Mucosa of gallbladder (tissue), 1 donor: Measurements from ENCODE around the gene NXPE3. TPM values are rescaled to one million over a fixed set of nuclear protein-coding genes. Genes with fewer than 3 reads are reported as not detected.
"Not testable (repeated sequence)": the region's sequence is repeated elsewhere in the genome, so short reads cannot be mapped to it uniquely, and the experiment has no call there.

Experiments used
- DNase-seq: peaks from one replicate; pipeline ENCODE4 v3.0.0-alpha.2; 2020; ENCODE audit warnings: low spot score
- total RNA-seq: library from RNA; stranded (reverse); gene quantifications from one replicate; pipeline ENCODE4 v1.2.1, GENCODE V29; 2021
- donor health status: DM: no; HTN: no; CAD: no.

The NXPE3 gene
- total RNA-seq = 13.2 TPM

DNA sequence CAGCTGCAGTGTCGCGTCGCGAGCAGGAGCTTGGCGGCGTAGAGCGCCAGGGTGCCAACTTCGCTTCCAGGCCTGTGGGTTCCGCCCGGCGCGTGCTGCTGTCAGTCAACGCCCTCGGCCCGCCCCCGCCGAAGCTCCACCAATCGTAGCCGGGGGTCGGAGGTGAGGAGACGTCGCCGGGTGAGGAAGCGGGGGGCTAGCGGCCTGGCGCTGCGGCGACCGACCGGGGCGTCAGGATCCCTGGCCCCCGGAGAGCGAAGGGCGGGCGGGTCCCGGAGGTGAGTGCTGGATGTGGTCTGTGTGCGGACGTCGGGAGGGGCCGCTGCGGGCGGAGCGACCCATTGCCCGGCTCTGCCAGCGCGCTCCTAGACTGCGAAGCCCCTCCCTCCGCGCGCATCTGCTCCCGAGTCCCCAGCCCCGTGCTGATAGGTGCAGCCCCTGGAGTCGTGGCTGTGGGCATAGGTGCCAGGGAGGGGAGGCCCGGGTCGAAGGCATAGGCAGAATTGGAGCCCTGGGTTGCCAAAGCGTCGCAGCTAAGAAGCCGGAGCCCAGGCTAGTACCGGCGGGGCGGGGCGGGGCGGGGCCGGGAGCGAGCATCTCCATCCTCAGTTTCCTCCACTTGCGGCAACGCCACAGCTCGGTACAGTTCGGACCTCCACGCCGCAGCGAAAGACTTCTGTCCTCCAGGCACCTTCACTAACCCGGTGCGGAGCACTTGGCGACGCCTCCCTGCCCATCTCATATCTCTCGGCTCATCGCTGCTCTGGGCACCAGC is at the start of gene NXPE3:
Gene NXPE3, plus strand, starts transcription at position 165 of the 775 bp plus-strand sequence. CDS start 6,386 bp downstream, outside the sequence.
- DNase-seq = peak; percentile 92

DNA sequence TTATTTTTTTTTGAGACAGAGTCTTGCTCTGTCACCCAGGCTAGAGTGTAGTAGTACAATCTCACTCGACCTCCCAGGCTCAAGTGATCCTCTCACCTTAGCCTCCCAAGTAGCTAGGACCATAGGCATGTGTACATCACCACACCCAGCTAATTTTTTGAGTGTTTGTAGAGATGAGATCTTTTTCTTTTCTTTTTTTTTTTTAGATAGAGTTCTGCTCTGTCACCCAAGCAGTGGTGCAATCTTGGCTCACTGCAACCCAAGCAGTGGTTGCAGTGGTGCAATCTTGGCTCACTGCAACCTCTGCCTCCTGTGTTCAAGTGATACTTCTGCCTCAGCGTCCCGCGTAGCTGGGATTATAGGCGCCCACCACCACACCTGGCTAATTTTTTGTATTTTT is 49.4 kb upstream of the NXPE3 start:
- no peak for DNase-seq

DNA sequence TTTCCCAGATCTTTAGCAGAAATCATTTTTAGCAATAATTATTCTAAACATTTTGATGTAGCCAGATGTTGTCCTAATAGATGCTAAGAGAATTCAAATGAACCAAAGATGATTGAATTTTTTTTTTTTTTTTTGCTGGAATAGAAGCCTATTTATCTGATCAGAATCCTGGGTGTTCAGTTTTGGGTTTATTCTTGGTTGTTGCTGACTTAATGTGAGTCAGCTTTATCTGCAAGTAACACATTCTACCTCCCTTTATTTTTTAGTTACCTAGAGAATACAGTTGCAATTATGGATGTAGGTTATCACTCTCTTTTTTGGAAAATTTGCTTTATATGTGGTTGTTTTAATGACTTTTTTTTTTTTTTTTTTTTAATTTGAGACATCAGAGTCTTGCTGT is 48.2 kb upstream of the NXPE3 start:
- no peak for DNase-seq

DNA sequence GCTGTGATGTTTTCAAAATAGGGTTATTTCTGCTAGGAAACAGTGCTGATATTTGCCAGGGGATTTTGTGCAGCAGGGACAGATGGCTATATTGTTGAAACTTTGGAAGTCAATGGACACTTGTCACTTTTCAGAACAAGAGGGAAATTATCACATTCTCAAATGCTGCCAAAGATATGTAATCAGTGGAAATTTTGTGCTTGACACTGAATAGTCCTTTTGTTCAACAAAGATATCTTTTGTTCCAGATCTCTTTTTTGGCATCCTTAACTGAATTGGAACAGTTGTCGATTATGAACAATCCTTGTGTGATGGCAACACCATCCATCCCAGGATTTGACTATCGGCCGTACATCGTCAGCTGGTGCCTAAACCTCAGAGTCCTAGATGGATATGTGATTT is 46.8 kb upstream of the NXPE3 start:
- no peak for DNase-seq

DNA sequence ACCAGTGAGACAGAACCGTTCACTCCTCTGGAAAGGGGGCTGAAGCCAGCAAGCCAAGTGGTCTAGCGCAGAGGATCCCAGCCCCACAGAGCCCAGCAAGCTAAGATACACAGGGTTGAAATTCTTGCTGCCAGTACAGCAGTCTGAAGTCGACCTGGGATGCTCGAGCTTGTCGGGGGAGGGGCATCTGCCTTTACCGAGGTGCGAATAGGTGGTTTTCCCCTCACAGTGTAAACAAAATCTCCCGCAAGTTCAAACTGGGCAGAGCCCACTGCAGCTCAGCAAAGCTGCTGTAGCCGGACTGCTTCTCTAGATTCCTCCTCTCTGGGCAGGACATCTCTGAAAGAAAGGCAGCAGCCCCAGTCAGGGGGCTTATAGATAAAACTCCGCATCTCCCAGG is 43.2 kb upstream of the NXPE3 start:
- no peak for DNase-seq

DNA sequence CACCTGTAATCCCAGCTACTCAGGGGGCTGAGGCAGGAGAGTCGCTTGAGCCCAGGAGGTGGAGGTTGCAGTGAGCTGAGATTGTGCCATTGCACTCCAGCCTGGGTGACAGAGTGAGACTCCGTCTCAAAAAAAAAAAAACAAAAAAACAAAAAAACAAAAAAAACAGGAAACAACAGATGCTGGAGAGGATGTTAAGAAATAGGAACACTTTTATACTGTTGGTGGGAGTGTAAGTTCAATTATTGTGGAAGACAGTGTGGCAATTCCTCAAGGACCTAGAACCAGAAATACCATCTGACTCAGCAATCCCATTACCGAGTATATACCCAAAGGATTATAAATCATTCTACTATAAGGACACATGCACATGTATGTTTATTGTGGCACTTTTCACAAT is 37.1 kb upstream of the NXPE3 start:
- not testable (repeated sequence) for DNase-seq

DNA sequence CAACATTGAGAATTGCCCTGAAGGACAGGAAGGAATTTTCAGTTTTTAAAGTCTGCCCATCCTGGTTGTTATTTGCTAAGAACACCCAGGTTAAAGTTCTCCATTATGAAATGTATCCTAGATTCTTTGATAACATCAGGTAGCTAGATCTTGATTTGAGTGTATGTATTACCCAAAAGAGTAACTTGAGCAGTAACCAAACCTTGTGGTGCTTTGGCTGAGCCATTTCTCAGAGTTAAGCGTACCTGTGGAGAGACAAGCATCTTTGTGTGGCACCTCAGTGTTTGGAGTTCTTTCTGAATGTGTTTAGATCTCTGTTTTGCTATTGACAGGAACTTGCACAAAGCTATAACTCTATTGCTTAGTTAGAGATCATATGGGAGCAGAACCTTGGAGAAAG is 34.2 kb upstream of the NXPE3 start:
- no peak for DNase-seq

DNA sequence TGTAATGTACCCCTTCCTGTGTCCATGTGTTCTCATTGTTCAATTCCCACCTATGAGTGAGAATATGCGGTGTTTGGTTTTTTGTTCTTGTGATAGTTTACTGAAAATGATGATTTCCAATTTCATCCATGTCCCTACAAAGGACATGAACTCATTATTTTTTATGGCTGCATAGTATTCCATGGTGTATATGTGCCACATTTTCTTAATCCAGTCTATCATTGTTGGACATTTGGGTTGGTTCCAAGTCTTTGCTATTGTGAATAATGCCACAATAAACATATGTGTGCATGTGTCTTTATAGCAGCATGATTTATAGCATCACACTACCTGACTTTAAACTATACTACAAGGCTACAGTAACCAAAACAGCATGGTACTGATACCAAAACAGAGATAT is 33.1 kb upstream of the NXPE3 start:
- not testable (repeated sequence) for DNase-seq

DNA sequence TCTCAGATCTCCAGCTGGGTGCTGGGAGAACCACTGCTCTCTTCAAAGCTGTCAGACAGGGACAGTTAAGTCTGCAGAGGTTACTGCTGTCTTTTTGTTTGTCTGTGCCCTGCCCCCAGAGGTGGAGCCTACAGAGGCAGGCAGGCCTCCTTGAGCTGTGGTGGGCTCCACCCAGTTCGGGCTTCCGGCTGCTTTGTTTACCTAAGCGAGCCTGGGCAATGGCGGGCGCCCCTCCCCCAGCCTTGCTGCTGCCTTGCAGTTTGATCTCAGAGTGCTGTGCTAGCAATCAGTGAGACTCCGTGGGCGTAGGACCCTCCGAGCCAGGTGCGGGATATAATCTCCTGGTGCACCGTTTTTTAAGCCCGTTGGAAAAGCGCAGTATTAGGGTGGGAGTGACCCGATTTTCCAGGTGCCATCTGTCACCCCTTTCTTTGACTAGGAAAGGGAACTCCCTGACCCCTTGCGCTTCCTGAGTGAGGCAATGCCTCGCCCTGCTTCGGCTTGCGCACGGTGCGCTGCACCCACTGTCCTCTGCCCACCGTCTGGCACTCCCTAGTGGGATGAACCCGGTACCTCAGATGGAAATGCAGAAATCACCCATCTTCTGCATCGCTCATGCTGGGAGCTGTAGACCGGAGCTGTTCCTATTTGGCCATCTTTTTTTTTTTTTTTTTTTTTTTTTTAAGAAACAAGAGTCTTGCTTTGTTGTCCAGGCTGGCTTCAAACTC is 25.5 kb upstream of the NXPE3 start:
- DNase-seq = not testable (repeated sequence)

DNA sequence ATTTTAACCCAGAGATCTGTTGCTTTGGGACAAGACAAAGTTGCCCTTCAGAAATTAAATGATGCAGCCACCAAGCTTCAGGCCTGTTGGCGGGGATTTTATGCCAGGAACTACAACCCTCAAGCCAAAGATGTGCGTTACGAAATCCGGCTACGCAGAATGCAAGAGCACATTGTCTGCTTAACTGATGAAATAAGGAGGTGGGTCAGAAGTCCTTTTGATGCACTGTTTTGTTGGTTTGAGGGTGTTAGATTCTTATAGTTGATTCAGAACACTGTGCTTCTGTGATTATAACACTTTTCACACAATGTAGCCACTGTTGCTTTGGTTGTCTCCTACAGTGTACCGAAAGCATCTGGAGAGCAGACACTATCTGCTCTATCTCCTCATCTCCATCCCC is 20.8 kb upstream of the NXPE3 start:
- no peak for DNase-seq

DNA sequence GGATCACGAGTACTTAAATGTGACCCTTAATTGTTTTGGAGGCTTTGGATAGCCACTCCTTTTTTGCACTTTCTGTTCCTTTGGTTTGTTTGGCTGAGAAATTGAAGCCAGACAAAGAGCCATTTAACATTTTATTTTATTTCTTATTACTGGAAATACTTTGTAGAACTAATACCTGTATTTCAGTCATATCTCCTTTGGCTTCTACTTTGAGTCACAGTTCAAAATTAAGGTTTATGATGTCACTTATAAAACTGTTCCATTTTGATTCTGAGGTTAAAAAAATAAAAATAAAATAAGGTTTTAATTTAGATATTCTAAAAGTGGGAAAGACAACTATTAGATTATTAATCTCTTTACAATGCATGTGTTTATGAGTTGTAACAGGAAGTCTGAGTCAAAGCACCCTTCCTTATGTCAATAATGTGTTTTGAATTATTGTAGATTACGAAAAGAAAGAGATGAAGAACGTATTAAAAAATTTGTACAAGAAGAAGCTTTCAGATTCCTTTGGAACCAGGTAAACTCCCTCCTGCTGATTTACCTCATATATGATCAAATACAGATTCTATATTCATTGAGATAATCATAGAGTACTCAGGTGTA is 16.9 kb upstream of the NXPE3 start:
- DNase-seq = no peak

DNA sequence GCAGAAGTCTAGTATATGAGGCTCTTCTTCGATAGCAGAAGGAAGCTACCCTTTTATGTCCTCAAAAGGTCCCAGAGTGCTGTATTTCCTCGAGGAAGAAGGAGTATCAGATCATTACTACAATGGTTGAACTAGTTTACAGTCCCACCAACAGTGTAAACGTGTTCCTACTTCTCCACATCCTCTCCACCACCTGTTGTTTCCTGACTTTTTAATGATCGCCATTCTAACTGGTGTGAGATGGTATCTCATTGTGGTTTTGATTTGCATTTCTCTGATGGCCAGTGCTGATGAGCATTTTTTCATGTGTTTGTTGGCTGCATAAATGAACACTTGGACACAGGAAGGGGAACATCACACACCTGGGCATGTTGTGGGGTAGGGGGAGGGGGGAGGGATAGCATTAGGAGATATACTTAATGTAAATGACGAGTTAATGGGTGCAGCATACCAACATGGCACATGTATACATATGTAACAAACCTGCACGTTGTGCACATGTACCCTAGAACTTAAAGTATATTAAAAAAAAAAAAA is 1.2 kb upstream of the NXPE3 start:
- not testable (repeated sequence) for DNase-seq

DNA sequence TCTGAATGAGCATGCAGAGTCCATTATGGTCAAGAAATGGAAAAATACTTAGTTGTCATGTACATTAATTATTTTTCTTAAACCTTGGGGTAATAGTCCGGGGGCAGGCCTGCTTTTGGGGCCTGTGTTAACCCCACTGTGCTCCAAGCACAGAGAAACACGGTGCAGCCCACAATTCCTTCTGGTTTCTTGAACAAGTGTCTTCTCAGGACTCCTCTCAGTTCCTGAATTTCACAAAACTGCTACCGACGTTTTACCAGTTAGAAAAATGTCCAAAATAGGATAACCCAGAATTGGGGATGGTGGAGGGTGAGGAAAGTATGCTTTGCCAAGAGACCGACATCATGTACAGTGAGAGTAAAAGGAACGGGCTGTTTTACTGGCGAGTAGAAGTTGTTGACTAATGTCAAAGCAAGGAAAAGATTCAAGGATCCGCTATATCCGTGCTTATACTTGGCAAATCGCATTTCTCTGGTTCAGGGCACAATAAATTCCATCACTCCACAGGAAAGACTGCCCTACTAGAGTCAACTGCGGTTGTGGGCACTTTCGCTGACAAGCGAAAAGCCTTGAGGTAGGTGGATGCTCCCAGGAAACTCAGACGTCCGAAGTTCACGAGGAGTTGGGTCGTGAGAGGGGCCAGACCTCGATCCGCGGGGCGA is 495 bp upstream of the NXPE3 start:
- no peak for DNase-seq

DNA sequence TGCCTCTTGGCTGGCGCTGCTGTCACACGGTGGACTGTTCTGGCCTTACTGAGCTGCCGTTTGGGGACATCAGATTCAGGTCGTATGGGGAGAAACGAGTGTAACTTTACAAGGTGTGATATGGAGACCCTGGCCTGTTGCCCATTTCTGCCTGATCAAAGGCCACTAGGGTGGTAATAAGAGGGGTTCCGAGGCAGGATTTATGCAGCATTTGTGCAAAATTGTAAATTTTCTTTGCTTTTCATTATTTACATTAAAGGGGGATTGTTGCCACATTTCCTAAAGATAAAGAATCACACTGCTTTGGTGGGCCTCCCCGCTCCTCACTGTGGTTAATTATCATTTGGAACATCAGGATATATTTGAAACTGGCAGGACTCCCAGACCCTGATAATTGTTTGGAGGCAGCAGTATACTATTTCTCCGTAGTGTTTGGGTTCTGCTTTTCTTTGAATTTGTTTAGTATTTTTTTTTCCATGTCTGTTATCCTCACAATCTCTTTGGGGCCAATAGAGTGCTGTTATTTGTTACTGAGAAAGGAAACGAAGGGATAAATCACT is 891 bp downstream of the NXPE3 start:
- no peak for DNase-seq

DNA sequence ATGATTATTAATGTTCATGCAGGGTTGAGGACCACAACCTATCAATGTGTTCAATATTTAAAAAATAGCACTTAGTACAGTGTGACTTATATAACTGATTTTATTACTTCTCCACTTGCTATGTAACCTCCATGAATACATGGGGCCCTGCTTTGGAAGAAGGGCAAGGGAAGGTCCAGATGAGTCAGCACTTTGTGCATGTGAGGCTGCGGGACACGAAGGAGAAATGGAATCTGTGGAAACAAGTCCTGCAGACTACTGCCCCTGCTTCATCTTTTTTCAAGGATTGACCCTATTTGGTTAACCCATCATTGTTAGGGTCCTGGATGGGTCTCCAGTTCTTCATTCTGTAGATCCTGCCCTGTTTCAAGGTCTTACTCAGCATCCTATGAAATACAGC is 1.6 kb downstream of the NXPE3 start:
- no peak for DNase-seq

DNA sequence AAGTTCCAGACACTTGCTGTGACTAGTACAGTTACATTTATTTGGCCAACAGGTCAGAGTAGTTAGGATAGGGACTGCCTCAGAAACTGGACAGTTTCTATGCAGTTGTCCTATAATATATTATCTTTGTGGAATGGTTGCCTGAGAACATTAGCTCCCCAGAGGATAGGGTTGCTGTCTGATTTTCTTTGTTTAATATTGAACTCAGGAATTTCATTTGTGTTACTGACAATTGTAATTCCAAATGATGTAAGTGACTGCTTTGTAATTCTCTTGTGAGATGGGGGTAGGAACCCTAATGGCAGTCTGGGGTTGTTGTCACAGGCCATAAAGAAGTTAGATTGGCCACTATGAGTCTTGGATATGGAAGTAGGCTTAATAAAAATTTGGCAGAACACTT is 2.2 kb downstream of the NXPE3 start:
- DNase-seq = no peak

DNA sequence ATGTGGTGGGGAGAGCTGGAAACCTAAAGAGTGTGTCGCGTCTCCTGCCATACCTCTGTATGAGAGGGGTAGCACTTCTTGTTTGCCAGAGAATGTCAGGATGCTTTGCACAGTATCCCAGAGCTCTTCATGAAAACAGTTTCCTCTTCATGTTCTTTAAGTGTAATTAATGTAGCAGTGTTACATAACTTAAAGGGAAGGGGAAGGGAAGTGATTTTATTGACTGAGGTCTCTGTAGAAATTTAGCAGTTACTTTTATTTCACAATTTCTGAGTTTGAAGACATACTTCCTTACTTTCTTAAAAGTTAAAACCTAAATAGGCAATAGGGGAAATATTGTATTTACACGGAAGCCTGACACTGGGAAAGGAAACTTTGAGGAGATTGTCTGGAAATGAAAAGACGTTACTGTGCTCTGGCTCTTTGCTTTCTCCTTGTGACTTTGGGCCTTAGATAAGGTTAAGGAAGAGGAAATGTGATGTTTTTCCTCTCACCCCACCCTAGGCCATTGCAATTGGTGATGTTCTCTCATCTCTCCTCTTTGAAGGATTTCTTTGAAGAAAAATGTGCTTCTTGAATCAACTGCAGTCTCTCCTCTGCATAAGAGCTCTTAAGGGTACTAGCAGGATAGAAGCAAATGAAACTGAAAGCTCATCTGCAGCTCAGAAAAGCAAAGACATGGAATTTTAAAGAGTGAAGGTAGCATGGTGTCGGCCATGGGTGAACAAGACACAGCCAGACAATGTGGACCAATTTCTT is 6.0 kb downstream of the NXPE3 start:
- DNase-seq = no peak

DNA sequence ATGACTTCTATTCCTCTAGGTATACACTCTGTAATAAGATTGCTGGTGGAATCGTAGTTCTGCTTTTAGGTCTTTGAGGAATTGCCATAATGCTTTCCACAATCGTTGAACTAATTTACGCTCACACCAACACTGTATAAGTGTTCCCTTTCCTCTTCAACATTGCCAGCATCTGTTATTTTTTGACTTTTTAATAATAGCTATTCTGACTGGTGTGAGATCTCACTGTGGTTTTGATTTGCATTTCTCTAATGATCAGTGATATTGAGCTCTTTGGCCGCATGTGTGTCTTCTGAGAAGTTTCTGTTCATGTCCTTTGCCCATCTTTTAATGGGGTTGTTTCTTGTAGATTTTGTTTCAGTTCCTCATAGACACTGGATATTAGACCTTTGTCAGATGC is 12.8 kb downstream of the NXPE3 start:
- no peak for DNase-seq

DNA sequence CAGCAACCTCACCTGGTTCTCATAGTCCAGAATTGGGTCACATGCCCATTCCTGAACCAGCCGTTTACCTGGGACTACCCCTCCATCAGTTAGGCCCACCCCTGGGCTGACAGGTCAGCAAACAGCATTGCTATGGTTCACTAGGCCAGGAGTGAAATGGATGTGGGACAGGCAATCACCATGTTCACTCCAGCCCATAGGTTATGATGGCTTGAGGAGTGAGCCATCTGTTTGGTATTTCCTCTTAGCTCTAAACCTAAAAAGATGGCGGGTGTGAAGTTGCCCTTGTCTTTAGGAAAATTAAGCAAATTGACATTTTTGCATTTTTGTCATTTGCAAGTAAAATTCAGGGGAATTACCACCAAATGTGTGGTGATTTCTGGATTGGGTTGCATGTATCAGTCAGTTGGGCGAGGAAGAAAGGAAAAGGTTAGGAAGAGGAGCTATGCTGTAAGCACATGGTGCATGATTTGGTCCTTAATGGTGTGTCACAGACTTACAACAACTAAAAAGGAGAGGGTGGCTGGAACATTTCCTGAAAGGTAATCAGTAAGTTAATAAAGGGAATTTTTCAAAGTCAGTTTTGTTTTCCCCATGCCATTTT is 17.2 kb downstream of the NXPE3 start:
- DNase-seq = no peak

DNA sequence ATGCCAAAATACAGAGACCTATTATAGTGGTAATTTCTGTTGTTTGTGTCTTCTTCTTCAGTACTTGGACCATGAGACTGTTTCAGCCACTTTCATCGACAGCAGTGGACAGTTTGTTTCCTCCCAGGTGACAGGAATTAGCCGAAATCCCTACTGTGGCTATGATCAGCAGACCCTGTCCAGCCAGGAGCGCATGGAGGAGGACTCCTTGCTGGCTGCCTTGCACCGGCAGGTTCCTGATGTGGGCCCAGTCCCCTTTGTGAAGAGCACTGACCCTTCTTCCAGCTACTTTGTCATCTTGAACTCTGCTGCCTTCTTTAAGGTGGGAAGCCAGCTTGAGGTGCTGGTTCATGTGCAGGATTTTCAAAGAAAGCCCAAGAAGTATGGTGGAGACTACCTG is 22.2 kb downstream of the NXPE3 start:
- DNase-seq = no peak

DNA sequence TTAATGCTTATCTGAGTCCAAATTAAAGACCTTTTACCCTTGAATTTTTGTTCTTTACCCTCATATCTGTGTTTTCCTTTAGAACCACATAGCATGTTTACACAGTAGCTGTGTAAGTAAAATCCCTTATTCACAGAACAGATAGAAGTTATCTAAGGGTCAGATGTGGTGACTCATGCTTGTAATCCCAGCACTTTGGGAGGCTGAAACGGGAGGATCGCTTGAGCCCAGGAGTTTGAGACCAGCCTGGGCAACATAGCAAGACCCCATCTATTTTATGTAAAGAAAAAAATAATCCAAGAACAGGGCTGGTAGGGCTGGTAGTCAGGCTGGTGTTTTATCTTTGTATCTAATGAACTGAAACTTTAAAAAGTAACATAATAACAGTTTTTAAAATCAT is 23.2 kb downstream of the NXPE3 start:
- no peak for DNase-seq
